HG03442 (cell line): ENCODE data around the gene OR5W2.
"Not testable (repeated sequence)": the region's sequence is repeated elsewhere in the genome, so short reads cannot be mapped to it uniquely, and the experiment has no call there.

Experiments
- ATAC-seq: cut with Tn5 transposase; IDR thresholded peaks from one replicate; pipeline ENCODE4 v1.9.1; 2021; ENCODE audit warnings: mild to moderate bottlenecking, moderate library complexity; ENCODE audit not compliant: unreplicated experiment

OR5W2 gene

DNA sequence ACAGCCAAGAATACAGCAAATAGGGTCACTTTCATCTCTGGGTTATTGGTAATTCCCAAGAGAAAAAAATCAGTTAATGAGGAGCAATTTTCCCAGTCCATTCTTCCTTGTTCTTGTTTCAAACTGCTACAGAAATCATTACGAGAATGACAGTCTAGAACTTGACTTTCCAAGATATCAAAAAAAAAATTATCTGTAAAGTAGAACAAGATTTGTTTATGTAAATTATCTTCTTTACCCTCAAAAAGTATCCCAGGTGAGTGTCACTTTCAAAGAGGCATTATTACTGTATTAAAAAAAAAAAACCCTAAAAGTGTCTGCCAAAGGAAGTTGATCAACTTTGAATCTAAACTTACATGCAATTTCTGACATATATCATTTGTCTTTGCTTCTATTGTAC, at the start of gene OR5W2:
TSS of gene OR5W2 (minus strand) at position 101 of the 400 bp plus-strand sequence. CDS start at position 101, 0 bp downstream.
- ATAC-seq = no peak

DNA sequence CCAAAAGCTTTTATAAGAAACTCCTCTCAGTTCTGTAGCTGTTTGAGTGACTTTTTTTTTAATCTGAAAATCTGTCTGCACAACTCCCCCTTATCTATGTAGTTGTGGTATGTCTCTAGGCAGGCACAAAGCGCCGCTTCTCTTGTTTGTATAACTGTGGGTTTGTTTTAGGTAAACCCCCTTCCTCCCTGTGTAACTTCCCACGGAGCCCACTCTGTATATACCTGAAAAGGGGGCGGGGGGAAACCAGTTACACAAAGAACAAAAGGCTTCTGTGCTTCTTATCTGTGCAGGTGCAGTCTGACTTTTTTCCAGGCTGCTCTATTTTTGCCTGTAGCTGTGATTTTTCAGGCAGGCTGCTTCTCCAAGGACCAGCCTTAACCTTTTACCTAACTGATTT, 42.1 kb upstream of the OR5W2 start:
- no peak for ATAC-seq

DNA sequence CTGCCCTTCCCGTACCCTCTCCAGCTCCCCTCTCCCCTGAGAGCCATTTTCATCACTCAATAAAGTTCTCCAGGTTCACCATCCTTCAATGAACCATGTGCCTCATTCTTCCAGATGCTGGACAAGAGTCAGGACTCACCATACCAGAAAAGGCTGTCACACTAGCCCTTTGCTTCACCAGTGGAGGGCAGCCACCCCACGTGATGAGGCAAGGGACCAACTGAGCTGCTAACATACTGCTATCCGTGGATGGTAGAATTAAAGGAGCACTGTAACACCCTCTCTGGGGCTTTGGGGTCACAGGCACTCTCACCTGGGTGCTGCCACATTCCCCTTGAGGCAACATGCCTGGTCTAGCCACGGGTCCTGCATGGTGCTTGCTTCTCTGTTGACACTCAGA, 34.9 kb upstream of the OR5W2 start:
- ATAC-seq = no peak

DNA sequence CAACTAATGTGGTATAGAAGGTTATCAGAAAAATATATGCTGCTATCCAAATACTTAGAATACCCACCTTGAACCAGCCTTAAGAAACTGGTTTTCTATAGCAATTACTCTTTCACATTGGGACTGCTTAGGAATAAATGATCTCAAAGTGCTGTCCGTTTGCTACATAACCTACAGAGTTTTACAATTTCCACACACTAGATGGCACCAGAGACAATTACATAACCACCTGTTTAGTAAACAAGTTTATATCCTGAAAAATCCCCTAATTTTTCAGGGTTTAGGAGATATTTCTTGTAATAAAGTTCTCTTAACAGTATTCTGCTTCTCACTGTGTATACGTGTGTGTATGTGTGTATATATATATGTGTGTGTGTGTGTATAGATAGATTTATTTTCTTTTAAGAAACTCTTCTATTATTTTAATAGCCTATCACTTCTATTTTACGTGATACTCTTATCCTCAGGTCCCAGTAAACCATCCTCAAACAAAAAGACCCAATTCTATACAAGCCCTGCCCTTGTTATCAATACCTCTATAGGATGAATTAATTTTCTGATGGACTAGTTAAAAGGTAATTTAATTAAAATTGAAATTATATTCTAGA, 28.5 kb upstream of the OR5W2 start:
- ATAC-seq = no peak

DNA sequence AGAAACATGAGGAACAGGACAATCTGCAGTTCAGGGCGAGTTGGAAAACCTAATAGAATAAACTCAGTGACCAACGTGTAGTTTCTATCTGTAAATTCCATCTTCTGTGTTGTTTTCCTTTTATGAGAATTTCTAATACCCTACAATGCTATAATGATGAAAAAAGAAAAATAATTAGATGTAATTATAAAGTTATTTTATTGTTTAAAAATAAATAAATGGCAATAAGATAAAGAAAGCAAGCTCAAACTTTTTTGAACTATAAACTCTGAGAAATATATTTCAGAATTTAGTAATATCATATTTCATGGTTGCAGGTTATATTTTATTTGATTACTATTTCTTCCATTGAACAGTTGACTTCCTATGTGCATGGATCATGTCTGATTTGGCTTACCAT, 21.9 kb upstream of the OR5W2 start, which contains the start of gene OR5I1:
TSS of gene OR5I1 (minus strand) at position 101 of the 400 bp plus-strand sequence. CDS start at position 101, 0 bp downstream.
- ATAC-seq = no peak

DNA sequence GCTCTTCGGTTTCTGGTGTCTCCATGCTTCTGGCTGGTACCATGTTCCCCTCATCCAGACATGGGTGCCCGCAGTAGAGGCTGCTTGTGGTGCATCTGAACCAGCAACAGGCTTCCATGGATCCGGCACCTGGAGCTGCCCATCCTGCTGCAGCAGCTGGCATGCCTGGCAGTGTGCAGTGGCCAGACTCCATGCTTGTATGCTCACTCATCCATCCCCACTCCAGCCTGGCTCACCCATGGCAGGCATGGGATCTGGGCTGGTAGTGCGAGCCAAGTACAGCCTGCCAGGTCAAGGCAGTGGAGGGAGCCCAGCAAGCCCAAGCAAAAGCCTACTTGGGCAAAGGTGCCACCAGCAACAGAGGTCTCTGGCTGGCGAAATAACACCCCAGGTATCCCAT, 6.2 kb upstream of the OR5W2 start:
- ATAC-seq = no peak

DNA sequence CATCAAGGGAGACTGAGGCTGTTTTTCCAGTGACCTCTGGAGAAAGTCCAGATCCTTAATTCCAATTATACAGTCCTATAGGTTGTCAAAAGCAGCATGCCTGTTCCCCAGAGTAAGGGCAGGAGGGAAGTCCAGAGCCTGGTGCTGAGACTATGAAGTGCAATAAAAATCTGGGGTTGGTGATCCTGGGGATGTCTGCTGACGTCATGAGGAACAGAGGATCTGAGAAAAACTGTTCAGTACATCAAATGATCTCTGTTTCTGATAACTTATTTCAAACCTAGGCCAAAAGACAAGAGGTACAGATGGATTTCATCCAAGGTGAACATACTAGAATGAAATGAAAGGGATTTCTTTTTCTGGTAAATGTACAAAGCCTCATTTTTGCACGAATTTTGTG, 12.1 kb downstream of the OR5W2 start:
- ATAC-seq = no peak

DNA sequence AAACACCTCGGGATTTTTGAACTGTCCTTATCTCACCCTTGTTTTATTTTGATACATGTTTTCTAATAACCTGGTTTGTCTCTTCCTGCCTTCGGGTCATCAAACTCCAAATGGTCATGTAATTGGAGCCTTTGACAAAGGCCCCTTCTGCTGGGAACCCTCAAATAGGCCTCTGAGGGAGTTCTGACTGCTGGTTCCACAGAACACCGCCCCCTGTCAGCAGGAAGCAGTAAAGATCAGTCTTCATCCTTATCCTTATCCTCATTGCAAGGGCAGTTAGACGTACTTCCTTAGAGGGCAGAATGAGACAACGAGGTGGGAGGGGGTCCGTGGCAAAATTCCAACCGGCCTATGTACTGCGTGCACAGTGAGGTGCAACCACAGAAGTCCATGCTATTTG, 19.2 kb downstream of the OR5W2 start:
- ATAC-seq = no peak

DNA sequence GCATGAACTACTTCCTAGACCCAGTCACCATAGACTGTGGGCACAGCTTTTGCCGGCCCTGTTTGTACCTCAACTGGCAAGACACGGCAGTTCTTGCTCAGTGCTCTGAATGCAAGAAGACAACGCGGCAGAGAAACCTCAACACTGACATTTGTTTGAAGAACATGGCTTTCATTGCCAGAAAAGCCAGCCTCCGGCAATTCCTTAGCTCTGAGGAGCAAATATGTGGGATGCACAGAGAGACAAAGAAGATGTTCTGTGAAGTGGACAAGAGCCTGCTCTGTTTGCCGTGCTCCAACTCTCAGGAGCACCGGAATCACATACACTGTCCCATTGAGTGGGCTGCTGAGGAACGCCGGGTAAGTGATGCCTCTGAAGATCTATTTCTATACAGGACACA, 28.9 kb downstream of the OR5W2 start:
- not testable (repeated sequence) for ATAC-seq

DNA sequence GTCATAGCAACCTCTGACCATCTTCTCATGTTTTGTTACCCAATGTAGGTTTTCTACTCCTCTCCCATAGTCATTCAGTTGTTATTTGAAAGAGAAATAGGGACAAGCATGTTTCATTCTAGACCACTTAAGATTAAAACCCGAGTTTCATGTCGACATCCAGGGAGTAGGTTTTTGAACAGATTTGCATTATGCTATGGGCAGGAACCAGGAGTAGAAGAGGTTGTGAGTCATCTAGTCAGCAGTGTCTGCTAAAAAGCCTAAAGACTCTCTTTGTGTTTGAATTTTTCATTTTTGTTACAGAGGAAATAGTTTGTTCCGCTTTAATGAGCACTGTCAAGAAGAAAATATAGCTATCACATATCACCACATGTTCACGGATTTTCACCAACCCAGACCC, 29.4 kb downstream of the OR5W2 start:
- ATAC-seq = not testable (repeated sequence)

DNA sequence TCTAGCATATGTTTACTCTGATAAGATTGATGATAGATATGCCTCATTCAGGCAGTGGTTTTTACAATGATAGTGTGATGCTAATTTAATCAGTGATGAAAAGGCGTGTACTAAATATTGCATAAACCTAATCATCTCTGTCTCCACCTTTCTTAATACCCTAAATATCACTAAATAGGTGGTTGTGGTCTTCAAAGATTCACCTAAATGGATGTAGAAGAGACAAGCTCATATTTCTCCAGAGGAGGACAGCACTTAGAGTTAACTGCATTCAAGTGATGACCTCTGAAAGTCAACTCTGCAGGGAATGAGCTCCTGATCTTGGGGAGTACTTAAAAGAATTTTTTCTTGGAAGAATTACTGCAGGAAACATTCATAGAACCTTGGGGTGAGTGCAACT, 31.4 kb downstream of the OR5W2 start, which contains the start of gene TRIM51:
TSS of gene TRIM51 (plus strand) at position 301 of the 400 bp plus-strand sequence. CDS start 2,132 bp downstream, outside the sequence.
- ATAC-seq = not testable (repeated sequence)

DNA sequence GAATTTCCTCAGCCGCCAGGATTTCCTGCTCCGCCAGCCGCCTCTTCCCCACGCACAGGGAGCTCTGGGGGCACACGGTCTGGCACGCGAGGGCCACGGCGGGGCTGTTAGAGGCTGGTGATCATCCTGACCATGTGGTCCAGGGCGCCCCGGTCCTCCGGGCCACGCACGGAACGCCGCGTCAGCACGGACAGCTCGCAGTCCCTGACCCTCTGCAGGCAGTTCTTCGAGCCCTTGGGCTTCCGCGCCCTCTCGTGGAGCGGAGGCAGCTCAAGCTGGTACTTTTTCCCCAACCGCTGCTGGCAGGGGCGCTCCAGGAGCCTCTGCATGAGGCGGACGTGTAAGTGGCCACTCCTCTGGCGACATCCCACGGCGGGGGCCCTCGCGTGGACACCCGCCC, 41.2 kb downstream of the OR5W2 start:
- not testable (repeated sequence) for ATAC-seq

DNA sequence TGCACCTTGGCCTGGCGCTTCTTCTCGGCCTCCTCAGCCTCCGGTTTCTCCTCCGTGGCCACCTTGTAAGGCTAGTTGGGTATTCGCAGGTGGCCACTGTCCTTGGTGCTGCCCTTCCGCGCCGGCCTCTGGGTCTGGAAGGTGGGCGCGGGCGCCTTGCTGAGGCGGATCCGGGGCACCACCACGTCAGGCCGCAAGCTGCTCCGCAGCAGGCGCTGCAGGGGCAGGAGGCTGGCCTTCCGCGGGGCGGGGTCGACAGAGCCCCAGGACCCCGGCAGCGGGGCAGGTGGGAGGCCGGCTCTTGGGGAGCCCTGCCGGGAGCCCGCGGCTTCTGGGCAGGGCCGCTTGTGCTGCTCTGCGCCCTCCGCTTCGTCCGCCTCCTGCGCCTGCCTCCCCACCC, 41.7 kb downstream of the OR5W2 start:
- not testable (repeated sequence) for ATAC-seq

DNA sequence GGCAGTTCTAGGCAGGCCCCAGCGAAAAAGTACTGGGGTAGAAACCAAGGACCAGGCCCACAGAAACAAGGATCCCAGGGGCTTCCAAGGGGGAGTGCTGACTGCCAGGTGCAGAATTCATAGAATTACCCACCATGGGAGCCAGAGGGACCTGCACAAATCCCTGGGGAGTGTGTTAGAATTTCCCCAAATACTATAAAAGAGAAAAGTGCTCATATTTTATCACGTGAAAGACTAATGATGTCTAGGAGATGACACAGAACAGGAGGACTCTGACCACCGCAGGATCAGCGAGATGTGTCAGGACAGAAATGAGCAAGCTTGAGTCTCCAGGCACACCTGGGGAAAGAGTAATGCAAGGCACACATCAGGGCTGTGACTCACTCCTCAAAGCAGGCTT, 47.0 kb downstream of the OR5W2 start:
- not testable (repeated sequence) for ATAC-seq
